NCI-H2081 treated with DMSO at 0.1 percent for 48 hours (cell line): Measurements from ENCODE around the gene STAT5B.

Experiments
- DNase-seq: peaks from one replicate; lab custom pipeline; 2025; lab: John Stamatoyannopoulos, UW

STAT5B gene

GRCh38 chr17:42284566-42284965 is 8.4 kb upstream of the STAT5B start:
- no peak for DNase-seq

- DNase-seq = no peak
Observed at GRCh38 chr17:42284024-42284369, 7.8 kb upstream of the STAT5B start.

GRCh38 chr17:42283241-42284023 is 7.2 kb upstream of the STAT5B start:
- no peak for DNase-seq

GRCh38 chr17:42282478-42283080 is 6.4 kb upstream of the STAT5B start:
- DNase-seq = no peak

GRCh38 chr17:42281571-42282096 is 5.4 kb upstream of the STAT5B start:
- DNase-seq = peak; percentile 67

GRCh38 chr17:42279776-42280630 is 3.8 kb upstream of the STAT5B start:
- DNase-seq = no peak

- DNase-seq = no peak
Observed at GRCh38 chr17:42277342-42277712, 1.1 kb upstream of the STAT5B start.

GRCh38 chr17:42276609-42277341 is 584 bp upstream of the STAT5B start:
- no peak for DNase-seq

- no peak for DNase-seq
Observed at GRCh38 chr17:42275527-42276358, 448 bp downstream of the STAT5B start.

- no peak for DNase-seq
Observed at GRCh38 chr17:42274812-42275526, 1.2 kb downstream of the STAT5B start.

GRCh38 chr17:42274253-42274542 is 2.0 kb downstream of the STAT5B start:
- DNase-seq = no peak

GRCh38 chr17:42273474-42274252 is 2.5 kb downstream of the STAT5B start:
- no peak for DNase-seq

- DNase-seq = no peak
Observed at GRCh38 chr17:42272162-42272907, 3.9 kb downstream of the STAT5B start.

- no peak for DNase-seq
Observed at GRCh38 chr17:42271779-42272035, 4.5 kb downstream of the STAT5B start.

- no peak for DNase-seq
Observed at GRCh38 chr17:42271006-42271778, 5.0 kb downstream of the STAT5B start.

GRCh38 chr17:42270596-42270995 is 5.6 kb downstream of the STAT5B start:
- DNase-seq = no peak

- no peak for DNase-seq
Observed at GRCh38 chr17:42270170-42270535, 6.0 kb downstream of the STAT5B start.

- no peak for DNase-seq
Observed at GRCh38 chr17:42268236-42268635, 8.0 kb downstream of the STAT5B start.
